ENCODE data around the gene DUSP7.
A peak's percentile ranks its signal among the peaks of the same experiment; 100 is the strongest.

DUSP7 gene

GRCh38 chr3:52091586-52092270, 35.4 kb upstream of the DUSP7 start:
- no peaks in the 10 kb centered on the region for H3K27me3 ChIP-seq
- H3K4me3 ChIP-seq (ENCODE audit: low read depth, low read length), result no peak overlapping the region
- H3K9me3 ChIP-seq, result no peaks in the 10 kb centered on the region
- TF ChIP-seq CTCF (IDR thresholded peaks at IDR 0.05; ENCODE audit: low read depth, low read length), result no peak
- H3K4me1 ChIP-seq, result no peaks in the 10 kb centered on the region
- H3K36me3 ChIP-seq, result no peaks in the 10 kb centered on the region
- DNase-seq, result no peak

GRCh38 chr3:52090933-52091468, 34.6 kb upstream of the DUSP7 start:
- H3K4me3 ChIP-seq (ENCODE audit: low read depth, low read length), result no peak overlapping the region
- H3K27me3 ChIP-seq, result no peaks in the 10 kb centered on the region
- H3K36me3 ChIP-seq, result no peaks in the 10 kb centered on the region
- TF ChIP-seq CTCF (IDR thresholded peaks at IDR 0.05; ENCODE audit: low read depth, low read length), result no peak
- no peak for DNase-seq
- H3K4me1 ChIP-seq, result no peaks in the 10 kb centered on the region
- no peaks in the 10 kb centered on the region for H3K9me3 ChIP-seq

GRCh38 chr3:52090131-52090932, 34.0 kb upstream of the DUSP7 start:
- no peak for DNase-seq
- no peak for TF ChIP-seq CTCF (IDR thresholded peaks at IDR 0.05; ENCODE audit: low read depth, low read length)
- Histone ChIP-seq H3K9me3 (no peaks in the 10 kb centered on the region), H3K4me1 (no peaks in the 10 kb centered on the region), H3K36me3 (no peaks in the 10 kb centered on the region), H3K4me3 (ENCODE audit: low read depth, low read length) (no peak overlapping the region), H3K27me3 (no peaks in the 10 kb centered on the region)

- no peak overlapping the region for H3K4me3 ChIP-seq (ENCODE audit: low read depth, low read length)
- DNase-seq, result no peak
- H3K36me3 ChIP-seq, result no peaks in the 10 kb centered on the region
- H3K4me1 ChIP-seq, result no peaks in the 10 kb centered on the region
- no peak for TF ChIP-seq CTCF (IDR thresholded peaks at IDR 0.05; ENCODE audit: low read depth, low read length)
- H3K27me3 ChIP-seq, result no peaks in the 10 kb centered on the region
- no peaks in the 10 kb centered on the region for H3K9me3 ChIP-seq
Observed at GRCh38 chr3:52089691-52090090, 33.3 kb upstream of the DUSP7 start.

- no peaks in the 10 kb centered on the region for H3K9me3 ChIP-seq
- H3K36me3 ChIP-seq, result no peaks in the 10 kb centered on the region
- H3K4me1 ChIP-seq, result no peaks in the 10 kb centered on the region
- no peak for TF ChIP-seq CTCF (IDR thresholded peaks at IDR 0.05; ENCODE audit: low read depth, low read length)
- peak; percentile 26 for DNase-seq
- no peaks in the 10 kb centered on the region for H3K27me3 ChIP-seq
- H3K4me3 ChIP-seq (ENCODE audit: low read depth, low read length), result no peak overlapping the region
Observed at GRCh38 chr3:52088445-52089367, 32.3 kb upstream of the DUSP7 start.
